ENCODE data around the gene KRT3. TPM values are rescaled to one million over a fixed set of nuclear protein-coding genes. Genes with fewer than 3 reads are reported as not detected.

The KRT3 gene
- total RNA-seq, 1 experiment from 2014 or later = not detected

- no peak for DNase-seq (ENCODE audit: extremely low read depth, low read depth)
Observed at GRCh38 chr12:52815161-52815560, 19.2 kb upstream of the KRT3 start.

DNA sequence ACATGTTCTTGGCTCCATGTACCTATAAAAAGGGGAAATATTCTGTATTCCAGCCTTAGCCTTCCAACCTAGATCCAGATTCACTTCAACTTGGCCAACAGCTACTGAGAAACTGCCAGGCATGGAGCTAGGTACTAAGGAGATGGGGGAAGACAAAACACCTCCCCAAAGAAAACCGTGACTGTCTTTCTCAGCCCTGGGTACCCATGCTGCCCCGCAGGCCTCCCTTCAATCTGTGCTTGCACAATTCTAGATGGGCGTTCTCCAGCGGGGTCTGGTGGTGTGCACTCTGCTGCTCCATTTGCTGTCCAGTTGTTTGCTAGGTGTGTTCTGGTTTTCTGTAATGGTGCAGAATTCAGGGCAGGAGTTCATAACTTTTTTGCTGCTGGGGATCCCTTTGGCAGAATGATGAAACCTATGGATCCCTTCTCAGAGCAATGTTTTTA is 18.8 kb upstream of the KRT3 start:
- no peak for DNase-seq (ENCODE audit: extremely low read depth, low read depth)

DNA sequence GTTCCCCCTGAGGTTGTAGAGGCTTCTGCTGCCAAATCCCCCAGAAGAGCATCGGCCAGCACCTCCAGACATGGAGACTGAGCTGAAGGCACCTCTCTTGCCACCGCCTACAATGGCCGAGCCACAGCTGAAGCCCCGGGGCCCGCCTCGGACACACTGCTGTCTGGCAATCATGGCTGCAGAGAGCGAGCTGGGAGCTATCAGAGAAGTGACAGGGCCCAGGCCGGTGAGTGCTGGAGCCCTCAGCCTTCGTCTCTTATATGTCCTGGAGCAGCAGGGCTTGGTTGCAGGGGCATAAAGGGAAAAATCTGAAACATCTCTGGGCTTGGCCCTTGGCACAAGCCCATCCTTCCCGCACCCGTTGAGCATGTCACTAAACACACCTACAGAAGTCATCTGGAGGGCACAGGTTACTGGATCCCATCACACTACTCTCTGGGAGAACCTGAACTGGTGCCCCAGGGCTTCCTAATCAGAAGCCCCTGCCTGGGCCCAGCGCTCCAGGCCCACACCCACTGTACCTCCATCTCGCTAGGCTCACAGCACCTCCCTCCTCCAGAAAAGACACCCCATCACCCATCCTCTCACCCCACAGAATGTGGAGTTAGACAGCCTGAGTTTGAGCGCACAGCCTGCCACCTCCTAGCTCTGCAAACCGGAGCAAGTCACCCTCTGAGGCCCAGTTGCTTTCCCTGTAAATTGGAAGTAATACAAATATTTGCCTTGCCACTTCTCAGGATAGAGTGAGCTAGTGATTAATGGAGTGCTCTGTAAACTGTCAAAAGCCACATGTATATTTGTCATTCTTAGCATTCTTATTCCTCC is 18.2 kb upstream of the KRT3 start, which contains the start of gene KRT4:
Gene KRT4 (minus strand): TSS at position 232 of the 825 bp plus-strand sequence. CDS start 58 bp downstream, at position 174.
- DNase-seq (ENCODE audit: extremely low read depth, low read depth) = no peak

DNA sequence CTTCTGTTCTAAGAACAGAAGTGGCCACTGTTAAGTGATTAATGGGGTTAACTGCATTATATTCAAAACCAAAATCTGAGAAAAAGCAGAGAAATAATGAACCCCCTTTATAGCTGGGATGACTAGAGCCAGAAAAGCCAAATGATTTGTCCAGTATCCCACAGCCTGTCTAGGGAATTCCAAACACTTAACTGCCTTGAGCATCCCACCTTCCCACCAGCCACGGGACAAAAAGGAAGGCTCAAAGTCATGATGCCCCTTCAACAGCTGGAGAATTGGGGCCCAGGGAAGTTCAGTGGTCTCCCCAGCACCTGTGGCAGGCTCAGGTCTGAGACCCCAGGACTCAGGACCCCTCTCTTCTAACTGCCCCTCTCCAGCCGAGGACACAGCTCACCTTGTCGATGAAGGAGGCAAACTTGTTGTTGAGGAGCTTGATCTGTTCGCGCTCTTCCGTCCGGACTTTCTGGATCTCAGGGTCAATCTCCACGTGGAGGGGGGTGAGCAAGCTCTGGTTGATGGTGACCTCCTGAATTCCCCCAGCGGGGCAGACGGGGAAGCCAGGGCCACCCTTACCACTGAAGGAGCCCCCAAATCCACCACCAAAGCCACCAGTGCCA is 17.4 kb upstream of the KRT3 start:
- DNase-seq (ENCODE audit: extremely low read depth, low read depth) = no peak

GRCh38 chr12:52812749-52813148 is 16.8 kb upstream of the KRT3 start:
- no peak for DNase-seq (ENCODE audit: extremely low read depth, low read depth)

- no peak for DNase-seq (ENCODE audit: extremely low read depth, low read depth)
Observed at GRCh38 chr12:52812073-52812400, 16.1 kb upstream of the KRT3 start.

GRCh38 chr12:52811191-52812072 is 15.5 kb upstream of the KRT3 start:
- DNase-seq (ENCODE audit: extremely low read depth, low read depth) = no peak

GRCh38 chr12:52810554-52810953 is 14.6 kb upstream of the KRT3 start:
- no peak for DNase-seq (ENCODE audit: extremely low read depth, low read depth)

- no peak for DNase-seq (ENCODE audit: extremely low read depth, low read depth)
Observed at GRCh38 chr12:52809166-52809565, 13.2 kb upstream of the KRT3 start.

GRCh38 chr12:52808573-52809160 is 12.8 kb upstream of the KRT3 start:
- DNase-seq (ENCODE audit: extremely low read depth, low read depth) = no peak

GRCh38 chr12:52807544-52808470 is 11.9 kb upstream of the KRT3 start:
- no peak for DNase-seq (ENCODE audit: extremely low read depth, low read depth)

GRCh38 chr12:52806821-52807543 is 11.1 kb upstream of the KRT3 start:
- no peak for DNase-seq (ENCODE audit: extremely low read depth, low read depth)

DNA sequence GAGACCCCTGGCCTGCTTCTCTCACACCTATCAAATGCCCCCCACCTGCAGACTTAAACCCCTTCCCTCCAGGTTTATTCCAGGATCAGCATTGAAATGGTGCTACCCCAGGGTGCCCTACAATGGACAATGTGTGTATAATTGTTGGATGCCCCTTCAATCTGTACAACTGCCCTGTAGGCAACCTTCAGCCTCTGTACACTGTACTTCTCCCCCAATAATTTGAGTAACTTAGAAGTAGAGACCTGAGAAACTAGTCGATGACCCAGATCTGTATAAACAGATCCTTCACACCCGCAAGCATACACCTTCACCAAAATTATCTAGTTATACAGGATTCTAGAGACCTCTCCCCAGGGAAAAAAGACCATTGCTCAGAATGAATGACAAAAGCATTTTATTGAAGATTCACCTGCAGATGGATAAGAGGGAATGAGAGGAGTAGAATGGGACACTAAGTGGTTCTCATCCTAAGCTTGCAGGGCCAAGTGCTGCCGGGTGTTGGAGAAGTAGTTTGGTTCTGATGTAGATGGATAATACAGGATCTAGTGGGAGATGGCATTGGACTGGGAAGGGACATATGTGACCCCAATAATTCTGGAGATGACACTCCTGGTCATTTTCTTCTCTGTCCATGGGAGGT is 10.4 kb upstream of the KRT3 start:
- no peak for DNase-seq (ENCODE audit: extremely low read depth, low read depth)

GRCh38 chr12:52805739-52806138 is 9.8 kb upstream of the KRT3 start:
- DNase-seq (ENCODE audit: extremely low read depth, low read depth) = no peak

- no peak for DNase-seq (ENCODE audit: extremely low read depth, low read depth)
Observed at GRCh38 chr12:52805000-52805399, 9.1 kb upstream of the KRT3 start.

DNA sequence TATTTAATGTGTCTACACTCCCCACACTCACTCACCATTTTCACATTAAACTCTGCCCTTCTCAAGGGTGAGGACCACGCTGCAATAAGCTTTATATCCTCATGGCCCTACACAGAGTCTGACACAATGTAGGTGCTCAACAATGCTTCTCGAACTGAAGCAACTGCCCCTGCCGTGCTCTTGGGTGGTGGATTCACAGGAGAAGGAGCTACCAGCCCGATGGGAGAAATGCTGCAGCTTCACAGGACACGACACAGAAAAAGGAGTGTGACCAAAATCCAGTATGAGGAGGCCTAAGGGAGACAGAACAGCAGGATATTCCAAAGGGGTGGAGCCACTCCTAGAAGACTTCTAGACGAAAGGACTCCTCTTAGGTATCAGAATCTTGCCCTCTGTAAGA is 6.5 kb upstream of the KRT3 start:
- DNase-seq (ENCODE audit: extremely low read depth, low read depth) = no peak

DNA sequence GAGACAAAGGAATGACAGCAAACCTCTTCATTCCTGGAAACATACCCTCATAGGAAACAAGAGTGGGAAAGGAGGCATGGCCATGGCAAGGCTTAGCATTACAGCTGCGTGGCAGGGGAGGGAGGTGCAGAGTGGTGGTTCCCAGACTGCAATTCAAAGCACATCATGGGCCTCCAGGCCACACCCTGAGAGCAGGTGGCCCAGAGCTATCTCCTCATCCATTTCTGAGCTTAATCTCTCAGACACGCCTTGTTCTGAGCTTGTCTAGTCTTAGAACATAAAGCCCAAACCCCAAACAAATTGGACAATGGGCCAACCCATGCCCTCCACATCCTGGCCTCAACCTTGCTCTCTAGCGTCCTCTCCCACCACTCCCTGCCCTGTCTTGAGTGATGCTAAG is 5.9 kb upstream of the KRT3 start:
- DNase-seq (ENCODE audit: extremely low read depth, low read depth) = no peak

- DNase-seq (ENCODE audit: extremely low read depth, low read depth) = no peak
Observed at GRCh38 chr12:52800259-52800917, 4.5 kb upstream of the KRT3 start.
